ENCODE measurements around the gene RAB11B. TPM values are rescaled to one million over a fixed set of nuclear protein-coding genes. Genes with fewer than 3 reads are reported as not detected.
A peak's percentile ranks its signal among the peaks of the same experiment; 100 is the strongest.

RAB11B gene
- total RNA-seq, 1 experiment from 2014 or later = 67.2 TPM

- no peak for DNase-seq (ENCODE audit: unreplicated experiment)
- H3K4me1 Mint-ChIP-seq (ENCODE audit: insufficient read depth, unreplicated experiment) = peaks cover 18% of the 10 kb centered on the region
- BruUV-seq (replicated peaks) = no TSS peak
- TF ChIP-seq CTCF (IDR thresholded peaks at IDR 0.05; ENCODE audit: unreplicated experiment) = no peak
- peaks cover 22% of the 10 kb centered on the region for H3K36me3 Mint-ChIP-seq (ENCODE audit: insufficient read depth, unreplicated experiment)
- peak overlapping the region; percentile 96 for H3K27ac Mint-ChIP-seq (ENCODE audit: low read depth, unreplicated experiment)
- no peaks in the 10 kb centered on the region for H3K9me3 Mint-ChIP-seq (ENCODE audit: unreplicated experiment)
- CTCF ChIA-PET = interaction anchor here (0.6 to 7.0 kb wide), 5 partner anchors 14 to 1518 kb away, joined by 3 to 72 read pairs (median 5); partner anchors contain the start of gene MARCHF2
- POLR2A ChIA-PET = interaction anchor here (1.2 to 2.3 kb wide), 4 partner anchors 14 to 28 kb away, joined by 3 to 31 read pairs (median 8); partner anchors contain the start of genes ANGPTL4 and MARCHF2
- intact Hi-C loops (cut with micrococcal nuclease) = loop anchor here (2.0 kb wide), 1 partner anchor 29 kb away; no protein-coding TSS in a partner anchor
- peak overlapping the region; percentile 91 for H3K4me3 Mint-ChIP-seq (ENCODE audit: unreplicated experiment)
- H3K27me3 Mint-ChIP-seq (ENCODE audit: insufficient read depth, unreplicated experiment) = no peaks in the 10 kb centered on the region
These were observed 1.2 kb downstream of the RAB11B start for GRCh38 chr19:8391198-8392016.

GRCh38 chr19:8392017-8392591, 1.9 kb downstream of the RAB11B start:
- Mint-ChIP-seq H3K27me3 (ENCODE audit: insufficient read depth, unreplicated experiment) (no peaks in the 10 kb centered on the region), H3K4me3 (ENCODE audit: unreplicated experiment) (no peak overlapping the region), H3K27ac (ENCODE audit: low read depth, unreplicated experiment) (no peak overlapping the region), H3K9me3 (ENCODE audit: unreplicated experiment) (no peaks in the 10 kb centered on the region), H3K4me1 (ENCODE audit: insufficient read depth, unreplicated experiment) (peaks cover 25% of the 10 kb centered on the region), H3K36me3 (ENCODE audit: insufficient read depth, unreplicated experiment) (peaks cover 22% of the 10 kb centered on the region)
- TF ChIP-seq CTCF (IDR thresholded peaks at IDR 0.05; ENCODE audit: unreplicated experiment) = no peak
- POLR2A ChIA-PET = interaction anchor here (0.6 to 1.3 kb wide), 3 partner anchors 28 to 1043 kb away, joined by 3 read pairs; partner anchors contain the start of genes ANGPTL4 and ZNF266
- no peak for DNase-seq (ENCODE audit: unreplicated experiment)
- BruUV-seq (replicated peaks) = no TSS peak
- CTCF ChIA-PET = interaction anchor here (0.6 to 7.0 kb wide), 5 partner anchors 14 to 1517 kb away, joined by 3 to 72 read pairs (median 5); partner anchors contain the start of gene MARCHF2
- intact Hi-C loops (cut with micrococcal nuclease) = no loop called here

- peaks cover 30% of the 10 kb centered on the region for H3K4me1 Mint-ChIP-seq (ENCODE audit: insufficient read depth, unreplicated experiment)
- no peaks in the 10 kb centered on the region for H3K27me3 Mint-ChIP-seq (ENCODE audit: insufficient read depth, unreplicated experiment)
- ChIA-PET CTCF (interaction anchor here (0.6 to 7.0 kb wide), 6 partner anchors 34 to 1434 kb away, joined by 3 to 72 read pairs (median 3); partner anchors contain the start of gene UBL5), POLR2A (interaction anchor here (0.9 to 1.9 kb wide), 2 partner anchors 38 to 51 kb away, joined by 3 to 6 read pairs; no protein-coding TSS in a partner anchor)
- H3K36me3 Mint-ChIP-seq (ENCODE audit: insufficient read depth, unreplicated experiment) = peaks cover 22% of the 10 kb centered on the region
- no peak for TF ChIP-seq CTCF (IDR thresholded peaks at IDR 0.05; ENCODE audit: unreplicated experiment)
- DNase-seq (ENCODE audit: unreplicated experiment) = no peak
- intact Hi-C loops (cut with micrococcal nuclease) = no loop called here
- no peak overlapping the region for H3K4me3 Mint-ChIP-seq (ENCODE audit: unreplicated experiment)
- peak overlapping the region; percentile 83 for H3K27ac Mint-ChIP-seq (ENCODE audit: low read depth, unreplicated experiment)
- BruUV-seq (replicated peaks) = no TSS peak
- no peaks in the 10 kb centered on the region for H3K9me3 Mint-ChIP-seq (ENCODE audit: unreplicated experiment)
These were observed 3.2 kb downstream of the RAB11B start for GRCh38 chr19:8393192-8393870.

Data from MCF 10A (cell line).